Islet of Langerhans (tissue), 1 donor: ENCODE results near the gene CREG1.

Experiments
- FAIRE-seq: peaks from one replicate; lab custom pipeline; 2011; peaks lifted over from hg19 to GRCh38; lab: Jason Lieb, UNC

CREG1 gene

GRCh38 chr1:167529829-167530474, 23.6 kb downstream of the CREG1 start:
- no peak for FAIRE-seq

DNA sequence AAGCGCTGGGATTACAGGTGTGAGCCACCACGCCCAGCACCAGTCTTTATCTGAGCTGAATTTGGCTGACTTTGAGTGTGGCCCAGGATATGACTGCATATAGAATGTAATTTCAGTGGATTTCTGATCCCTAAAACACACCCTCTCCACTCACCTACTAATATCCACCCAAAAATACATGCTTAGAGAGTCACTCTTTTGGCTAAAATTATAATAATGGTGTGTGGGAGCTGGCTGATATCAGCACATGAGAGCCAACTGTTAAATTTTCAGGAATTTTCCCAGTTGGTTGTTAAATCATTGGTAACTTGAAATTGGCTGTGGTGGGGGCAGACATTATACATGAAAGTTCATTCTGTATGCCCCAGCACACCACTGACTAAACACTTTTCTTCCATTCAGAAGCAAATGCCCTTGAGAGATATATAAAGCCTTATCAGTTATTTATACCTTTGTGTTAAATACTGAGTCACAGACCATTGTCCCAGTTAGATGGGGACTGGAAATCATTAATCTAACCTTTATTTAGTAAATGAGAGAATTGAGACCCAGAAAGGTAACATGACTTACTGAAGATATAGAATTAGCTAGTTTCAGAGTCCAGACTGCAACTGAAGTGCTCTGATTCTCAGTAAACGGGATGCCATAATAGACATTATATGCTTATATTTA, 25.4 kb downstream of the CREG1 start:
- FAIRE-seq = no peak

DNA sequence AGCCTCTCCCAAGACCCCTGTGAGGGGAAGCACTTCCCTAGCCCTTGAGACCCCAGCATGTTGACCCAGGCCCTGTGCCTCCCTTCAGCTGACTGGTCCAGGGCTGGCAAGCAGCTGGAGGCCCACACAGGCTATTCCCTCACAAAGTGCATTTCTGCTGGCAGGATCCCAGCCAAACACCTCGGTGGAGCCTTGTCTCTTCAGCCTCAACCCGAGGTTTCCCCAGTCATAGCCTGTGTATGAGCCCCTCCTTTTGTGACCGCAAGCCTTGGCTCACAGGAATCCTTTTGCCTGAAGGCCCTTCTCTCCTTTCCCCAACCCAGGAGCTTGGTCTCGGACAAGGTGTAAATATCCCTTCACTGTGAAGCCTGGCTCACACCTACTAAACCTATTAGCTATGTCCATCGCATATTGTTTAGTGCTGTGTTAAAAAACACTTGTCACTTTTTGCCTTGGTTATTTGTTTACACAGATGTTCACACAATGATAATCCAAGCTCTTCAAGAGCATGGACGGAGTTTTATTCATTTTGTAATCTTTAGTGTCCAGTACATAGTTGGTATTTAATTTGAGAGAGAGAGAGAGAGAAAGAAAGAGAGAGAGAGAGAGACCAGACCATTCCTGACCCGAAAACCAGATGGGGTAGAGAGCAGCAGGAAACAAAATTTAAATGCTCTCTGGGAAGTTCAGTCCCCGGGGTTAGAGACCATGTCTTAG, 26.7 kb downstream of the CREG1 start:
- no peak for FAIRE-seq

DNA sequence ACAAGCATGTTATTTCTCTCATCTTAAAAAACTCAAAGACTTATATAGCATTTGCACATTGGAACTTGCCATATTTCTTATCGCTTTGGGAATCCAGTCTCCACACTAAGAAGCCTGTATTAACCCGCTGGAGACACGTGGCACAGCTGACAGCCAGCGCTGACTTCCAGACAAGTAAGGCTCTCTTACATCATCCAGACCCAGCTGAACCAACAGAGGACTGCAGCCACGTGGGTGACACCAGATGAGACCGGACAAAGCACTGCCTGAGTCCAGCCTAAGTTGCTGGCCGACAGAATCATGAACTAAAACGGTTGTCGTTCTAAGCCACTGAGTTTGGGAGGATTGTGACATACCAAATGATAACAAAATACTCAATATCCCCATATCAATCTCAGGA, 28.9 kb downstream of the CREG1 start:
- no peak for FAIRE-seq

GRCh38 chr1:167522246-167522645, 31.3 kb downstream of the CREG1 start:
- no peak for FAIRE-seq

- no peak for FAIRE-seq
These were observed 32.8 kb downstream of the CREG1 start for GRCh38 chr1:167520711-167521206.

DNA sequence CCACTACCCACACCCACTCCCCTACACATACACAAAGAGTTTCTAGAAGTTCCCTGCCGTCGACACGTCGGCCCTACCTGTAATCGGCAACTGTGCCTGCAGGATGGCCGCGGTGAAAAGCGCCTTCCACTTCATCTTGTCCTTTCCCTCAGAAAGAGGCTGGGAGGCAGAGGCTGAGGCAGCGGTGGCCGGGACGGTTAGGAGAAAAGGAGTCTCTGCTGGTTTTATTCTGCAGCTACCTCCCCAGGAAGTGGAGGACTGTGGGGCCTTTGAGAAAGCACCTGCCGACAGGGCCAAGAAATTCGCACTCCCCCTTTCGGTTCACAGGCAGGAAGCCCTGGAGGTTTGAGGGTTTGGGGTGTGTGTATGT, 35.2 kb downstream of the CREG1 start, which contains the start of gene CD247:
CD247 (minus strand) TSS at position 199 of the 370 bp plus-strand sequence; CDS start at position 135, 64 bp downstream.
- FAIRE-seq = no peak

GRCh38 chr1:167517535-167518330, 35.8 kb downstream of the CREG1 start:
- no peak for FAIRE-seq

GRCh38 chr1:167516404-167517388, 36.9 kb downstream of the CREG1 start:
- FAIRE-seq = no peak

DNA sequence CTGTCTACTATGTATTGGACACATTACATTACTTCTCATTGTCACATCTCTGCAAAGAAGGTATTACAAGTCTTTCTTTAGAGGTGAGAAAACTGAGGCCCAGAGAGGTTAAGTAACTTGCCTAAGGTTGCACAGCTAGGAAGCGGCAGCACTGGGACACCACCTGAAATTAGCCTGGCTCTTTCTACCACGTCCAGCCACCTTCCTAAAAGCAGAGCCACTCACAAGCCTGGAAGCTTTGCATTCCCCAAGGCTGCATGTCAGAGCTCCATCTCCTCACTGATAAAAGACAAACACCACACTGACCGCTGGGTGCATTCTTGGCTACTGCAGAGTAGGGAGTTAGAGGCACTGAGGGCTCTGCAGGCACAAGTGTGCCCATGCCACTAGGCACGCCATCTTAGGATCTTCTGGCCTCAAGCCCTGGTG, 37.7 kb downstream of the CREG1 start:
- no peak for FAIRE-seq

GRCh38 chr1:167515461-167515860, 38.1 kb downstream of the CREG1 start:
- no peak for FAIRE-seq

- FAIRE-seq = no peak
These were observed 39.3 kb downstream of the CREG1 start for GRCh38 chr1:167514288-167514687.

GRCh38 chr1:167512046-167512654, 41.4 kb downstream of the CREG1 start:
- no peak for FAIRE-seq

DNA sequence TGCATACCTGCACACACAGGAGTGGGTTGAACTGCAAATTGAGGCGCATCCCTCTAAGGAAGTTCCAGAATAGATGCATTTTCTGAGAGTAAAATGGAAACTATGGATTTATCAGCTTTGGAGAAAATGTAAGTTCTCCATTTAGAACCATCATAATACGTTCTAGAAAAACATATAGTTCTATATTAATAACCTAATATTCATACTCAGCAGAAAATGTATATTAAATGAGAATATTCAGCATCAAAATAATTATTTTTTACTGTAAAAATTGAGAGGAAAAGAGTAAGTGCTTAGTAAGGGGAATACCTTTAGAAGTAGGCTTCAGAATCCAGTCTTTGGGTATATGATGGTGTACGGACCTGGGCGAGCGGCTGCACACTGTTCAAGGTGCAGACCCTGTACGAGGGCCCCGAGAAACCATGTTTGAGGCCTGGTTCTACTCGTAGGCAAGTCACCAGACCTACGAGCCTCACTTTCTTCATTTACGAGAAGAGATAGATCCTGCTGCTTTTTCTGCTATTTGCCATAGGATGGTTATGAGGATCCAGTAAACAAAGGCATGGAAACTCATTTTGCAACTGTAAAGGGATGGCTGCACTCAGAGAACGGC, 42.1 kb downstream of the CREG1 start:
- no peak for FAIRE-seq

GRCh38 chr1:167510881-167511280, 42.7 kb downstream of the CREG1 start:
- FAIRE-seq = no peak

DNA sequence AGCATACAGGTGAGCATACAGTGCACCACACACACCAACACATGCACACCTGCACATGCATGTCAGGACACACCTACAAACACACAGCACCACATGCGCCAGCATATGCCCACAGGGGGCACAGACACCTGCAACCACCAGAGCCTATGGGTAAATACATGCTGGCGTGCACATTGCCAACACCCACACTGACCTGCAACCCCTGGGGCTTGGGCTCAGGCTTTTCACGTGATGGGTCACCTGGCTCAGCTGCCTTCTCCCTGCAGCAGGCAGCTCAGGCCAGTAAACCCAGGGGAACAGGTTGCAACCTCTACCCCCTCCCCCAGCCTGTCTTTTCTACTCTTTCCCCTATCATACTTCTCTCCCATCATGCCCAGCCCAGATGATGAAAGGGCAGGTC, 43.3 kb downstream of the CREG1 start:
- FAIRE-seq = no peak

DNA sequence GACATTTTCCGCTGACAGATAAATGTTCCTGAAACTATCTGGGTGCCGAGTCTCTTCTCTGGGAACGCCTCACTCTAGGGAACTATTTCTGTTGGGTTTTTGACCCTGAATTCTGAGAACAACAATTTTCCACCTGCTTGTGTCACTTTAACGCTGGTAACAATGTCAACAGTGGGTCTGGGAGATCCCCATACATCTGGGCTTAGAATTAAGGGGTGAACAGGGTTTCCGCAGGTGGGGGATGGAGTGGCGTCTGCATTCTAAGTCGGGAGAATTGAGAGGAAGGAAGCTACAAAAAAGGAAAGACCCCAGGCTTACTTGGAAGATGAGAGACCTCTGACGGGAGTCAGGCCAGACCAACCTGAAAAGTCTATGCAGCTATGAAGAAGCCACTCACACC, 44.0 kb downstream of the CREG1 start:
- no peak for FAIRE-seq

GRCh38 chr1:167507719-167508118, 45.8 kb downstream of the CREG1 start:
- FAIRE-seq = no peak

DNA sequence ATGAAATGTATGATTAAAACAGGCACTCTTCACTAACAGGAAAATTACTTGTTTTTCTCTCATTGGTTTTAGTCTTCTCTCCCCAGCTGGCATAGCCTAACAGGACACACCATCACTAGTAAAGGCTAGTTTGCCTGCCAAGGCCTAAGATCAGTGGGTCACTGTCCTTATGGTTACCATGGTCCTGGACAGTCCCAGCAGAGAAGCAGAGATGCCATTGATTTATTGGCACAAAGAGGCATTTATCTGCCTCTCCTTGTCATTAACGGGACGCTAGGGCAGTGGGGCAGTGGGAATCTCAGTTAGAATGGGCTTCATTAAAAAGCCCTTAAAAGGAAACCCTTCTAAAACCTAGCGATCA, 49.1 kb downstream of the CREG1 start:
- no peak for FAIRE-seq
